ENCODE data around the gene TLL2.
A peak's percentile ranks its signal among the peaks of the same experiment; 100 is the strongest.
"Not testable (repeated sequence)": the region's sequence is repeated elsewhere in the genome, so short reads cannot be mapped to it uniquely, and the experiment has no call there.

TLL2 gene

GRCh38 chr10:96513698-96514561 is at the start of gene TLL2:
Gene TLL2 (minus strand): TSS chr10:96513926. CDS start chr10:96513685, 241 bp downstream.
- peak; percentile 63 for DNase-seq

- no peak for DNase-seq
Observed at GRCh38 chr10:96560966-96561887, 47.5 kb upstream of the TLL2 start.

GRCh38 chr10:96560489-96560888 is 46.8 kb upstream of the TLL2 start:
- no peak for DNase-seq

- DNase-seq: no peak
Observed at GRCh38 chr10:96556003-96556402, 42.3 kb upstream of the TLL2 start.

GRCh38 chr10:96555330-96555729 is 41.6 kb upstream of the TLL2 start:
- DNase-seq: no peak

- DNase-seq: no peak
Observed at GRCh38 chr10:96548589-96548988, 34.9 kb upstream of the TLL2 start.

- not testable (repeated sequence) for DNase-seq
Observed at GRCh38 chr10:96545558-96545957, 31.8 kb upstream of the TLL2 start.

GRCh38 chr10:96541921-96542320 is 28.2 kb upstream of the TLL2 start:
- DNase-seq: no peak

GRCh38 chr10:96540240-96540639 is 26.5 kb upstream of the TLL2 start:
- no peak for DNase-seq

GRCh38 chr10:96538683-96539082 is 25.0 kb upstream of the TLL2 start:
- no peak for DNase-seq

GRCh38 chr10:96536129-96536528 is 22.4 kb upstream of the TLL2 start:
- DNase-seq: no peak

GRCh38 chr10:96532523-96532922 is 18.8 kb upstream of the TLL2 start:
- DNase-seq: no peak

GRCh38 chr10:96529634-96530279 is 16.0 kb upstream of the TLL2 start:
- no peak for DNase-seq

GRCh38 chr10:96524741-96525140 is 11.0 kb upstream of the TLL2 start:
- DNase-seq: no peak

GRCh38 chr10:96517284-96517683 is 3.6 kb upstream of the TLL2 start:
- no peak for DNase-seq

- DNase-seq: no peak
Observed at GRCh38 chr10:96516337-96516736, 2.6 kb upstream of the TLL2 start.

GRCh38 chr10:96513305-96513697 is 425 bp downstream of the TLL2 start:
- DNase-seq: peak; percentile 38

- peak; percentile 15 for DNase-seq
Observed at GRCh38 chr10:96512524-96513304, 1.0 kb downstream of the TLL2 start.

- peak; percentile 21 for DNase-seq
Observed at GRCh38 chr10:96511044-96511945, 2.4 kb downstream of the TLL2 start.

GRCh38 chr10:96509017-96509641 is 4.6 kb downstream of the TLL2 start:
- DNase-seq: no peak

- no peak for DNase-seq
Observed at GRCh38 chr10:96507044-96507443, 6.7 kb downstream of the TLL2 start.

Measured in CD4-positive, alpha-beta T cell treated with Interleukin-17A for 4 hours (primary cell).